Peyer's patch (tissue), 4 donors: ENCODE results near the gene POTEC. TPM values are rescaled to one million over a fixed set of nuclear protein-coding genes. Genes with fewer than 3 reads are reported as not detected.
"Not testable (repeated sequence)": the region's sequence is repeated elsewhere in the genome, so short reads cannot be mapped to it uniquely, and the experiment has no call there.

ENCODE experiments used
- DNase-seq, 3 donors: peaks; one replicate each; pipeline ENCODE4 v3.0.0-alpha.2; 2017 to 2019
- H3K27ac ChIP-seq, 4 donors: fragments of 200-600 bp; sonication (generic); one replicate each; pipeline ENCODE4 v1.5.1; 2016 to 2019
- H3K27me3 ChIP-seq, 2 donors: fragments of 200-600 bp; sonication (generic); one replicate each; pipeline ENCODE4 v1.5.1; 2019
- H3K36me3 ChIP-seq, 3 donors: fragments of 200-600 bp; sonication (generic); one replicate each; pipeline ENCODE4 v1.5.1; 2016 to 2019
- H3K4me1 ChIP-seq, 4 donors: fragments of 200-600 bp; sonication (generic); one replicate each; pipeline ENCODE4 v1.5.1; 2016 to 2019
- H3K4me3 ChIP-seq, 4 donors: fragments of 200-600 bp; sonication (generic); 1 replicate in 3 of 4; 2 replicates in 1 of 4; pipeline ENCODE4 v1.5.1; 2016 to 2019; ENCODE audit warnings: mild to moderate bottlenecking in 1 of 4
- H3K9me3 ChIP-seq, 4 donors: fragments of 200-600 bp; sonication (generic); one replicate each; pipeline ENCODE4 v1.5.1; 2016 to 2019; ENCODE audit warnings: mild to moderate bottlenecking in 1 of 4
- small RNA-seq, 2 donors: library from RNA; depleted of rRNA; stranded (forward); fragments of <200 nt; gene quantifications; one replicate each; pipeline ENCODE3, GENCODE V24; 2016
- total RNA-seq, 4 donors: library from RNA; depleted of rRNA; stranded (reverse); fragments of >200 nt; gene quantifications; one replicate each; pipeline ENCODE4 v1.1.0, GENCODE V29; 2016

POTEC gene
- total RNA-seq, 4 donors from 2014 or later: not detected

GRCh38 chr18:14473250-14474006 is 70.0 kb downstream of the POTEC start:
- not testable (repeated sequence) for H3K36me3 ChIP-seq, H3K9me3 ChIP-seq, H3K4me1 ChIP-seq, H3K27ac ChIP-seq, H3K4me3 ChIP-seq, DNase-seq, H3K27me3 ChIP-seq

- not testable (repeated sequence) for H3K27ac ChIP-seq, H3K27me3 ChIP-seq, H3K36me3 ChIP-seq, H3K9me3 ChIP-seq, DNase-seq, H3K4me1 ChIP-seq, H3K4me3 ChIP-seq
Observed at GRCh38 chr18:14471286-14471685, 72.1 kb downstream of the POTEC start.

- not testable (repeated sequence) for H3K9me3 ChIP-seq, H3K4me1 ChIP-seq, H3K27ac ChIP-seq, H3K36me3 ChIP-seq, DNase-seq, H3K27me3 ChIP-seq, H3K4me3 ChIP-seq
Observed at GRCh38 chr18:14470446-14470845, 73.0 kb downstream of the POTEC start.

- not testable (repeated sequence) for H3K27ac ChIP-seq, H3K4me3 ChIP-seq, H3K9me3 ChIP-seq, H3K36me3 ChIP-seq, H3K27me3 ChIP-seq, H3K4me1 ChIP-seq, DNase-seq
Observed at GRCh38 chr18:14470046-14470445, 73.4 kb downstream of the POTEC start.

DNA sequence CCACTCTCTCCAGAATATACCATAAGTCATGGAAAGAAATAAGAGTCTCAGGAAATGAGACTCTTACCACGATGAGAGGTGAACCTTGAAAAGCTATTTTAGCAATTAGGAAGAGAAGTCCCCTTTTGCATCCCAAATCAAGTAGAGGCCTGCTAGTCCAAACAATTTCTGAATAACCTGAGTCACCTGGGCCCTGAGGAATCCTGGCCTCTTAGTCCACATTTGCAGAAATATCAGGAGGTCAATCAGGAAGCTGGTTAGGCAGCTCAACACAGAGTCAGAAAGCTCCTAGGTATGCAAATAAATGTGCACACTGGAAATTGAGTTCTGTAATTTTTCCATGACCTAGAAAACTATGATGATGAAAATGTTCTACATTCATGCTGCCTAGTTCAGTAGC is 77.4 kb downstream of the POTEC start:
- DNase-seq, H3K9me3 ChIP-seq, H3K27me3 ChIP-seq, H3K27ac ChIP-seq, H3K4me1 ChIP-seq, H3K4me3 ChIP-seq, H3K36me3 ChIP-seq: not testable (repeated sequence)

Small RNA genes lying within 50 kb of the gene (small RNA-seq; reads per million reads assigned to genes)
- gene RNU6-1021P: 0 reads per million in 2 donors

Other genes with a start within 250 kb of the POTEC start
- 1 to 10 TPM in 1 of 4 donors, under 1 TPM in 1, not detected in 2; 0.94 to 2.5 TPM for gene ANKRD30B, start 204.6 kb upstream of the POTEC start, total RNA-seq